Measurements from ENCODE around the gene ZNF780A. TPM values are rescaled to one million over a fixed set of nuclear protein-coding genes. Genes with fewer than 3 reads are reported as not detected.

The ZNF780A gene
- 9.5 and 16.5 TPM in 2 replicates for total RNA-seq

GRCh38 chr19:40090241-40091204 is at the start of gene ZNF780A:
TSS of gene ZNF780A (minus strand) at chr19:40090943. CDS start at chr19:40084753, 6,190 bp downstream.

GRCh38 chr19:40055832-40056504 is 34.8 kb downstream of the ZNF780A start, which contains the start of gene ZNF780B:
TSS of gene ZNF780B (minus strand) at chr19:40056231. CDS start at chr19:40050332, 5,899 bp downstream.

Other genes with a start within 250 kb of the ZNF780A start
- gene FBL, start 244.6 kb downstream of the ZNF780A start, total RNA-seq = 167 and 209 TPM in 2 replicates
- 0.11 and 0.17 TPM in 2 replicates for gene FCGBP, start 156.3 kb downstream of the ZNF780A start, total RNA-seq
- gene PSMC4, start 119.8 kb downstream of the ZNF780A start, total RNA-seq = 65.5 and 72.3 TPM in 2 replicates
- gene ZNF546, start 93.9 kb downstream of the ZNF780A start, total RNA-seq = 2.9 and 6.0 TPM in 2 replicates
- 6.5 and 14.0 TPM in 2 replicates for gene ZNF780B, start 34.7 kb downstream of the ZNF780A start, total RNA-seq
- 3.7 and 5.5 TPM in 2 replicates for gene MAP3K10, start 100.5 kb upstream of the ZNF780A start, total RNA-seq
- gene TTC9B, start 127.4 kb upstream of the ZNF780A start, total RNA-seq = not detected in 2 replicates
- gene CCNP, start 135.7 kb upstream of the ZNF780A start, total RNA-seq = 0.09 and 0.11 TPM in 2 replicates
- gene AKT2, start 194.4 kb upstream of the ZNF780A start, total RNA-seq = 27.0 and 30.5 TPM in 2 replicates

All from dermis lymphatic vessel endothelial cell (primary cell).